Hepatocyte (in vitro differentiated cells): ENCODE results near the gene SLC35E1. TPM values are rescaled to one million over a fixed set of nuclear protein-coding genes. Genes with fewer than 3 reads are reported as not detected.
"Not testable (repeated sequence)": the region's sequence is repeated elsewhere in the genome, so short reads cannot be mapped to it uniquely, and the experiment has no call there.

Experiments used
- DNase-seq: peaks from one replicate; pipeline ENCODE4 v3.0.0-alpha.2; 2016; ENCODE audit warnings: low spot score
- H2AFZ ChIP-seq: fragments of 200-600 bp; sonication (generic); 2 replicates; pipeline ENCODE4 v1.6.0; 2016; ENCODE audit warnings: antibody characterized with exemption, mild to moderate bottlenecking
- H3K27ac ChIP-seq: fragments of 200-600 bp; sonication (generic); 2 replicates; pipeline ENCODE4 v1.5.1; 2016; ENCODE audit warnings: mild to moderate bottlenecking
- H3K27me3 ChIP-seq: fragments of 200-600 bp; sonication (generic); 2 replicates; pipeline ENCODE4 v1.6.1; 2016
- H3K36me3 ChIP-seq: fragments of 200-600 bp; sonication (generic); replicated peaks from 2 replicates; pipeline ENCODE4 v1.5.1; 2016; ENCODE audit warnings: low read depth; ENCODE audit not compliant: insufficient read depth
- H3K4me1 ChIP-seq: fragments of 200-600 bp; sonication (generic); 2 replicates; pipeline ENCODE4 v1.5.1; 2016; ENCODE audit warnings: mild to moderate bottlenecking, moderate library complexity; ENCODE audit not compliant: insufficient read depth
- H3K4me2 ChIP-seq: fragments of 200-600 bp; sonication (generic); 2 replicates; pipeline ENCODE4 v1.6.0; 2016
- H3K4me3 ChIP-seq: fragments of 200-600 bp; sonication (generic); 2 replicates; pipeline ENCODE4 v1.5.1; 2016; ENCODE audit warnings: mild to moderate bottlenecking
- H3K79me2 ChIP-seq: fragments of 200-600 bp; sonication (generic); 2 replicates; pipeline ENCODE4 v1.6.0; 2017; ENCODE audit warnings: mild to moderate bottlenecking
- H3K9me2 ChIP-seq: fragments of 200-600 bp; sonication (generic); replicated peaks from 2 replicates; pipeline ENCODE4 v1.6.0; 2017; ENCODE audit warnings: mild to moderate bottlenecking; ENCODE audit not compliant: insufficient read depth
- H3K9me3 ChIP-seq: fragments of 200-600 bp; sonication (generic); 2 replicates; pipeline ENCODE4 v1.5.1; 2016; ENCODE audit warnings: low read depth, mild to moderate bottlenecking
- H4K20me1 ChIP-seq: fragments of 200-600 bp; sonication (generic); 2 replicates; pipeline ENCODE4 v1.6.0; 2016; ENCODE audit warnings: mild to moderate bottlenecking; ENCODE audit not compliant: insufficient read depth, poor library complexity, severe bottlenecking
- CTCF ChIP-seq: fragments of 200-600 bp; sonication (generic); IDR thresholded peaks from 2 replicates; pipeline ENCODE4 v1.5.1; 2016; ENCODE audit warnings: antibody characterized with exemption, mild to moderate bottlenecking; ENCODE audit not compliant: poor library complexity
- EZH2 ChIP-seq: fragments of 200-600 bp; sonication (generic); IDR thresholded peaks from 2 replicates; pipeline ENCODE4 v1.6.1; 2016; ENCODE audit warnings: antibody characterized with exemption, mild to moderate bottlenecking, borderline replicate concordance
- EZH2phosphoT487 ChIP-seq: fragments of 200-600 bp; sonication (generic); IDR thresholded peaks from one replicate; pipeline ENCODE4 v1.6.1; 2018; ENCODE audit warnings: antibody characterized with exemption, mild to moderate bottlenecking, low read depth, moderate library complexity; ENCODE audit not compliant: unreplicated experiment, severe bottlenecking
- WGBS: methylation state at CpG from one replicate; pipeline ENCODE4 v1.1.6; 2016; ENCODE audit warnings: low lambda C conversion rate; ENCODE audit errors: missing lambda C conversion rate; 5-methylcytosine and 5-hydroxymethylcytosine counted together
- polyA plus RNA-seq: library from polyadenylated mRNA; unstranded; fragments of >200 nt; fragmentation: Nextera tagmentation; extraction: Ambion mirVana; gene quantifications from 2 replicates; pipeline ENCODE4 v1.2.1, GENCODE V29; 2016
- total RNA-seq: library from RNA; depleted of rRNA; stranded (reverse); fragments of >200 nt; gene quantifications from 2 replicates; pipeline ENCODE4 v1.2.3, GENCODE V29; 2014

SLC35E1 gene
- total and polyA plus RNA-seq, 2 experiments from 2014 or later, result 32.0 to 33.3 TPM

GRCh38 chr19:16561382-16561781, 10.8 kb downstream of the SLC35E1 start:
- no peak overlapping the region for H2AFZ ChIP-seq
- 95% methylated on average over 8 of the region's 8 CpGs for WGBS
- no peaks in the 10 kb centered on the region for H3K9me2 ChIP-seq
- H4K20me1 ChIP-seq, result no peaks in the 10 kb centered on the region
- peaks cover 11% of the 10 kb centered on the region for H3K79me2 ChIP-seq
- no peaks in the 10 kb centered on the region for H3K27me3 ChIP-seq
- no peak for DNase-seq
- H3K36me3 ChIP-seq, result no peaks in the 10 kb centered on the region
- no peak overlapping the region for H3K27ac ChIP-seq
- no peak overlapping the region for H3K4me2 ChIP-seq
- H3K4me1 ChIP-seq, result no peaks in the 10 kb centered on the region
- H3K9me3 ChIP-seq, result no peaks in the 10 kb centered on the region
- TF ChIP-seq EZH2phosphoT487, result no peak
- TF ChIP-seq EZH2, result no peak
- no peak for TF ChIP-seq CTCF
- H3K4me3 ChIP-seq, result no peak overlapping the region

- H3K27ac ChIP-seq, result no peak overlapping the region
- TF ChIP-seq EZH2phosphoT487 (no peak), EZH2 (no peak), CTCF (no peak)
- H3K9me2 ChIP-seq, result no peaks in the 10 kb centered on the region
- no peak overlapping the region for H3K4me3 ChIP-seq
- WGBS, result 89% methylated on average over 10 of the region's 10 CpGs
- no peak for DNase-seq
- H3K9me3 ChIP-seq, result no peaks in the 10 kb centered on the region
- no peaks in the 10 kb centered on the region for H3K4me1 ChIP-seq
- H3K79me2 ChIP-seq, result peaks cover 11% of the 10 kb centered on the region
- H4K20me1 ChIP-seq, result no peaks in the 10 kb centered on the region
- no peaks in the 10 kb centered on the region for H3K36me3 ChIP-seq
- H3K27me3 ChIP-seq, result no peaks in the 10 kb centered on the region
- no peak overlapping the region for H2AFZ ChIP-seq
- no peak overlapping the region for H3K4me2 ChIP-seq
Measured at GRCh38 chr19:16559780-16560276, 12.4 kb downstream of the SLC35E1 start.

- Histone ChIP-seq H4K20me1 (no peaks in the 10 kb centered on the region), H3K4me3 (no peak overlapping the region), H3K27me3 (no peaks in the 10 kb centered on the region), H3K9me2 (no peaks in the 10 kb centered on the region), H3K36me3 (no peaks in the 10 kb centered on the region), H3K27ac (no peak overlapping the region), H3K9me3 (no peaks in the 10 kb centered on the region), H3K4me2 (no peak overlapping the region), H3K4me1 (no peaks in the 10 kb centered on the region), H2AFZ (no peak overlapping the region), H3K79me2 (peaks cover 2% of the 10 kb centered on the region)
- no peak for DNase-seq
- no peak for TF ChIP-seq EZH2phosphoT487
- no peak for TF ChIP-seq EZH2
- no peak for TF ChIP-seq CTCF
- WGBS, result over 99% methylated on average over 7 of the region's 8 CpGs
Measured at GRCh38 chr19:16554776-16555175, 17.4 kb downstream of the SLC35E1 start.

- not testable (repeated sequence) for H3K4me1 ChIP-seq, H3K79me2 ChIP-seq, H4K20me1 ChIP-seq, H3K27me3 ChIP-seq, H3K9me3 ChIP-seq, H3K36me3 ChIP-seq, H3K27ac ChIP-seq, H3K4me3 ChIP-seq, DNase-seq, H3K4me2 ChIP-seq, H2AFZ ChIP-seq, H3K9me2 ChIP-seq
- 98% methylated on average over 6 of the region's 6 CpGs for WGBS
Measured at GRCh38 chr19:16551902-16552301, 20.3 kb downstream of the SLC35E1 start.
